H9 (cell line): ENCODE data around the gene TNNT2. TPM values are rescaled to one million over a fixed set of nuclear protein-coding genes. Genes with fewer than 3 reads are reported as not detected.
A peak's percentile ranks its signal among the peaks of the same experiment; 100 is the strongest.

Experiments used
- DNase-seq: peaks from one replicate; pipeline ENCODE4 v3.0.0-alpha.2; 2017
- H2AFZ ChIP-seq: one replicate; pipeline ENCODE4 v1.6.1; 2013; ENCODE audit warnings: mild to moderate bottlenecking, low read length, control low read depth, moderate library complexity
- H2AK5ac ChIP-seq: 2 replicates; pipeline ENCODE4 v1.6.1; 2013; ENCODE audit warnings: low read length, control low read depth, mixed read lengths; ENCODE audit not compliant: insufficient read length
- H2BK120ac ChIP-seq: one replicate; pipeline ENCODE4 v1.6.1; 2013; ENCODE audit warnings: low read depth, mild to moderate bottlenecking, low read length, control low read depth, inconsistent platforms; ENCODE audit not compliant: poor library complexity, severe bottlenecking
- H2BK12ac ChIP-seq: 2 replicates; pipeline ENCODE4 v1.6.1; 2013; ENCODE audit warnings: low read length, control low read depth, mixed read lengths, low read depth; ENCODE audit not compliant: insufficient read length
- H2BK15ac ChIP-seq: 2 replicates; pipeline ENCODE4 v1.6.1; 2013; ENCODE audit warnings: low read depth, low read length, control low read depth
- H2BK20ac ChIP-seq: one replicate; pipeline ENCODE4 v1.6.1; 2013; ENCODE audit warnings: low read depth, mild to moderate bottlenecking, low read length, control low read depth, inconsistent platforms; ENCODE audit not compliant: poor library complexity, severe bottlenecking
- H2BK5ac ChIP-seq: 2 replicates; pipeline ENCODE4 v1.6.1; 2013; ENCODE audit warnings: low read length, control low read depth, mixed read lengths; ENCODE audit not compliant: insufficient read length
- H3K14ac ChIP-seq: 2 replicates; pipeline ENCODE4 v1.6.1; 2013; ENCODE audit warnings: low read length, control low read depth; ENCODE audit not compliant: insufficient read depth
- H3K18ac ChIP-seq: 2 replicates; pipeline ENCODE4 v1.6.1; 2013; ENCODE audit warnings: low read depth, mild to moderate bottlenecking, mixed read lengths, low read length, control low read depth; ENCODE audit not compliant: insufficient read length
- H3K23ac ChIP-seq: 2 replicates; pipeline ENCODE4 v1.6.1; 2013; ENCODE audit warnings: low read length, control low read depth, mixed read lengths, low read depth; ENCODE audit not compliant: insufficient read length
- H3K23me2 ChIP-seq: 2 replicates; pipeline ENCODE4 v1.6.1; 2013; ENCODE audit warnings: low read depth, mild to moderate bottlenecking, mixed read lengths, low read length, control low read depth; ENCODE audit not compliant: insufficient read length, poor library complexity, severe bottlenecking
- H3K27ac ChIP-seq: 2 replicates; pipeline ENCODE4 v1.5.1; 2013; ENCODE audit warnings: low read length, control low read depth, mixed read lengths, low read depth; ENCODE audit not compliant: insufficient read length
- H3K27me3 ChIP-seq: 2 replicates; pipeline ENCODE4 v1.6.1; 2013; ENCODE audit warnings: low read length, control low read depth, inconsistent platforms; ENCODE audit not compliant: insufficient read depth
- H3K4ac ChIP-seq: 2 replicates; pipeline ENCODE4 v1.6.1; 2013; ENCODE audit warnings: low read depth, mild to moderate bottlenecking, control low read depth, inconsistent platforms, low read length, moderate library complexity
- H3K4me1 ChIP-seq: 2 replicates; pipeline ENCODE4 v1.6.1; 2013; ENCODE audit warnings: low read length, control low read depth, inconsistent platforms; ENCODE audit not compliant: insufficient read depth
- H3K4me2 ChIP-seq: 2 replicates; pipeline ENCODE4 v1.6.1; 2013; ENCODE audit warnings: low read length, control low read depth, mixed read lengths; ENCODE audit not compliant: insufficient read length, insufficient read depth
- H3K56ac ChIP-seq: 2 replicates; pipeline ENCODE4 v1.6.1; 2013; ENCODE audit warnings: low read depth, mild to moderate bottlenecking, mixed read lengths, low read length, control low read depth; ENCODE audit not compliant: insufficient read length
- H3K79me1 ChIP-seq: 2 replicates; pipeline ENCODE4 v1.6.1; 2013; ENCODE audit warnings: low read depth, mild to moderate bottlenecking, moderate library complexity, low read length, control low read depth, inconsistent platforms; ENCODE audit not compliant: insufficient read depth, poor library complexity, severe bottlenecking
- H3K79me2 ChIP-seq: 2 replicates; pipeline ENCODE4 v1.6.1; 2013; ENCODE audit warnings: low read length, control low read depth, inconsistent platforms; ENCODE audit not compliant: insufficient read depth
- H3K9ac ChIP-seq: 2 replicates; pipeline ENCODE4 v1.6.1; 2013; ENCODE audit warnings: low read length, control low read depth, mixed read lengths; ENCODE audit not compliant: insufficient read length; ENCODE audit errors: extremely low read depth
- H3K9me3 ChIP-seq: one replicate; pipeline ENCODE4 v1.6.1; 2013; ENCODE audit warnings: low read depth, low read length, inconsistent platforms; ENCODE audit not compliant: control insufficient read depth
- H3T11ph ChIP-seq: one replicate; pipeline ENCODE4 v1.6.1; 2013; ENCODE audit warnings: mild to moderate bottlenecking, low read length, control low read depth, inconsistent platforms
- H4K20me1 ChIP-seq: one replicate; pipeline ENCODE4 v1.6.1; 2013; ENCODE audit not compliant: control insufficient read depth, insufficient read length, insufficient read depth
- H4K5ac ChIP-seq: 2 replicates; pipeline ENCODE4 v1.6.1; 2013; ENCODE audit warnings: low read depth, mild to moderate bottlenecking, mixed read lengths, low read length, control low read depth; ENCODE audit not compliant: insufficient read length
- H4K8ac ChIP-seq: replicated peaks from 2 replicates; pipeline ENCODE4 v1.6.1; 2013; ENCODE audit warnings: low read length, control low read depth, mixed read lengths, low read depth; ENCODE audit not compliant: insufficient read length
- H4K91ac ChIP-seq: 2 replicates; pipeline ENCODE4 v1.6.1; 2013; ENCODE audit warnings: low read depth, mild to moderate bottlenecking, moderate library complexity, mixed read lengths, low read length, control low read depth; ENCODE audit not compliant: insufficient read length
- H3K27ac Mint-ChIP-seq, 3 experiments: 2 replicates in 2 of 3; 3 replicates in 1 of 3; pipeline ENCODE4 v1.8.0; 2020 to 2021; ENCODE audit warnings: mixed read lengths in 3 of 3, mild to moderate bottlenecking in 1 of 3, moderate library complexity in 1 of 3
- H3K27me3 Mint-ChIP-seq: 2 replicates; pipeline ENCODE4 v1.8.0; 2021; ENCODE audit warnings: low read depth, mild to moderate bottlenecking, moderate library complexity, mixed read lengths
- H3K36me3 Mint-ChIP-seq, 3 experiments: 2 replicates in 2 of 3; 3 replicates in 1 of 3; pipeline ENCODE4 v1.8.0; 2020 to 2021; ENCODE audit warnings: low read depth in 3 of 3, mixed read lengths in 3 of 3; ENCODE audit not compliant: insufficient read depth in 1 of 3
- H3K4me1 Mint-ChIP-seq, 2 experiments: 2 replicates each; pipeline ENCODE4 v1.8.0; 2020; ENCODE audit warnings: mixed read lengths in 2 of 2
- H3K4me3 Mint-ChIP-seq, 2 experiments: 2 replicates in 1 of 2; 3 replicates in 1 of 2; pipeline ENCODE4 v1.8.0; 2020 to 2021; ENCODE audit warnings: mild to moderate bottlenecking in 2 of 2, mixed read lengths in 2 of 2, moderate library complexity in 1 of 2
- H3K9me3 Mint-ChIP-seq, 2 experiments: 2 replicates in 1 of 2; 3 replicates in 1 of 2; pipeline ENCODE4 v1.8.0; 2020; ENCODE audit warnings: mild to moderate bottlenecking in 2 of 2, mixed read lengths in 2 of 2, moderate library complexity in 1 of 2
- WGBS: extraction: QIAGEN DNeasy Blood & Tissue Kit; methylation state at CpG from one replicate; pipeline ENCODE4 v1.1.7; 2013; ENCODE audit warnings: missing lambda C conversion rate, low lambda C conversion rate, mixed read lengths; ENCODE audit not compliant: insufficient read length; ENCODE audit errors: extremely low coverage; 5-methylcytosine and 5-hydroxymethylcytosine counted together
- total RNA-seq: library from RNA; stranded (reverse); gene quantifications from 2 replicates; pipeline ENCODE4 v1.2.1, GENCODE V29; 2021
- TF ChIP-seq, protein P1 (sequence below): fragments of 200-600 bp; sonication (generic); conservative IDR thresholded peaks from 3 replicates; pipeline ENCODE4 v1.8.0; 2021; ENCODE audit warnings: antibody characterized with exemption, mild to moderate bottlenecking

Gene TNNT2
- total RNA-seq, 1 experiment from 2014 or later: 8.6 TPM

DNA sequence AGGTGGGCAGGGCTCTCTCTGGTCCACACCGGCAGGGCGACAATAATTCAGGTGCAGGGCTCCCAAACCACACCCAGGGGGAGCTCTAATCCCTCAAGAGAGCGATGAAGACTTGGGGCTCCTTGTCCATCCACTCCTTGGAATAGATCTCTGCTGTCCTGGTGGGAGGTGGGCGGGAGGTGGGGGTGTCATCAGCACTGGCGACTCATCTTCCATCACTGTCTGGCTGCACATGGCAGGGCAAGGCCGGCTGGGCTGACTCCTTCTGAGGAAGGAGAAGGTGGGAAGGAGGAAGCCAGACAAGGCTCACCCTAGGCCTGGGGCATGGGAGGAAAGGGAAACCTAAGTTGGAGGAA is 29.3 kb downstream of the TNNT2 start:
- no peak overlapping the region for H2BK12ac ChIP-seq
- H3T11ph ChIP-seq: no peak overlapping the region
- WGBS: no CpG with 5 or more reads among the region's 6 CpGs
- H4K20me1 ChIP-seq: no peaks in the 10 kb centered on the region
- H2AK5ac ChIP-seq: no peak overlapping the region
- no peaks in the 10 kb centered on the region for H3K23me2 ChIP-seq
- no peak overlapping the region for H2BK20ac ChIP-seq
- H3K18ac ChIP-seq: no peak overlapping the region
- no peak overlapping the region for H3K56ac ChIP-seq
- H3K4me1 Mint-ChIP-seq: peaks cover 40% of the 10 kb centered on the region in 2 experiments
- H2BK5ac ChIP-seq: no peak overlapping the region
- H3K4me3 Mint-ChIP-seq: peak overlapping the region; percentile 30 to 54; a peak in 3 of 5 replicates
- no peak overlapping the region for H4K91ac ChIP-seq
- no peak overlapping the region for H3K4ac ChIP-seq
- peak; percentile 89 for DNase-seq
- no peak overlapping the region for H3K14ac ChIP-seq
- no peak overlapping the region for H2BK120ac ChIP-seq
- no peaks in the 10 kb centered on the region for H3K36me3 Mint-ChIP-seq
- no peaks in the 10 kb centered on the region for H3K27me3 ChIP-seq
- no peaks in the 10 kb centered on the region for H3K79me2 ChIP-seq
- no peak overlapping the region for H4K5ac ChIP-seq
- H3K4me2 ChIP-seq: peak overlapping the region; percentile 30
- H3K9me3 Mint-ChIP-seq: no peaks in the 10 kb centered on the region
- no peak overlapping the region for H4K8ac ChIP-seq
- no peak overlapping the region for H3K23ac ChIP-seq
- H3K9me3 ChIP-seq: no peaks in the 10 kb centered on the region
- peak overlapping the region; percentile 55 to 59 (median 57); a peak in 6 of 7 replicates for H3K27ac Mint-ChIP-seq
- H3K4me1 ChIP-seq: peaks cover 8% of the 10 kb centered on the region; the same call in 1 of the 2 replicates
- no peaks in the 10 kb centered on the region for H3K79me1 ChIP-seq
- H2AFZ ChIP-seq: no peak overlapping the region
- TF ChIP-seq, protein P1, sequence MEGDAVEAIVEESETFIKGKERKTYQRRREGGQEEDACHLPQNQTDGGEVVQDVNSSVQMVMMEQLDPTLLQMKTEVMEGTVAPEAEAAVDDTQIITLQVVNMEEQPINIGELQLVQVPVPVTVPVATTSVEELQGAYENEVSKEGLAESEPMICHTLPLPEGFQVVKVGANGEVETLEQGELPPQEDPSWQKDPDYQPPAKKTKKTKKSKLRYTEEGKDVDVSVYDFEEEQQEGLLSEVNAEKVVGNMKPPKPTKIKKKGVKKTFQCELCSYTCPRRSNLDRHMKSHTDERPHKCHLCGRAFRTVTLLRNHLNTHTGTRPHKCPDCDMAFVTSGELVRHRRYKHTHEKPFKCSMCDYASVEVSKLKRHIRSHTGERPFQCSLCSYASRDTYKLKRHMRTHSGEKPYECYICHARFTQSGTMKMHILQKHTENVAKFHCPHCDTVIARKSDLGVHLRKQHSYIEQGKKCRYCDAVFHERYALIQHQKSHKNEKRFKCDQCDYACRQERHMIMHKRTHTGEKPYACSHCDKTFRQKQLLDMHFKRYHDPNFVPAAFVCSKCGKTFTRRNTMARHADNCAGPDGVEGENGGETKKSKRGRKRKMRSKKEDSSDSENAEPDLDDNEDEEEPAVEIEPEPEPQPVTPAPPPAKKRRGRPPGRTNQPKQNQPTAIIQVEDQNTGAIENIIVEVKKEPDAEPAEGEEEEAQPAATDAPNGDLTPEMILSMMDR: peak; percentile 80
- H2BK15ac ChIP-seq: no peak overlapping the region
- no peak overlapping the region for H3K9ac ChIP-seq
- H3K27me3 Mint-ChIP-seq: peaks cover 1% of the 10 kb centered on the region; the same call in 1 of the 2 replicates
- H3K27ac ChIP-seq: no peak overlapping the region
